Measurements from ENCODE around the gene CHID1. TPM values are rescaled to one million over a fixed set of nuclear protein-coding genes. Genes with fewer than 3 reads are reported as not detected.

The CHID1 gene
- total RNA-seq, 4 donors from 2014 or later = 75.0 to 144 (median 93.8) TPM

DNA sequence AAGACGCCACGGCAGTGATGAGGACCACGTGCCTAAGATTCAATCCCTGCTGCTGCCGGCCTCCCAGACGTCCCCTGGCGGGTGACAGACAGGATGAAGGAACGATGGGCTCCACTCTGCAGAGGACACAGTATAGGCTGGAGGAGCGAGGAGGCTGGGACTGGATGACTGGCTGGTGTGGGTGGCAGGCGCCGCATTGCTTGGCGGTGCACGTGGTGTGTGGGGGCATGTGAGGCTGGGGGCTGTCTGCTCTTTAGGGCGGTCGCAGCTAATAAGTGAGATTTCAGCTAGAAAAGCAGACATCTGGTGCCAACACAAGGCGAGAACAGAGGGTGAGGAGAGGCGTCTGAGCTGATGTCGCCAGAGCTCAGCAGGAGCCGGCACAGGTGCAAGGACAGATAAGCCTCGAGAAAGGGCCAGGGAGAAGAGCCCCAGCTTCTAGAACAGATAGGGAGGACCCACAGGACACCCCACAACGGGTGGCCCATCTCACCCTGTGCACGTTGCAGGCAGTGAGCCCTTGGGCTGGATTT lies 34.8 kb downstream of the CHID1 start:
- DNase-seq = no peak
- Histone ChIP-seq H3K27me3 (no peaks in the 10 kb centered on the region), H3K4me1 (no peaks in the 10 kb centered on the region), H3K36me3 (no peaks in the 10 kb centered on the region), H3K9me3 (no peaks in the 10 kb centered on the region), H3K4me3 (replicated peaks in 1 of 3) (no peak overlapping the region), H3K27ac (no peak overlapping the region)
- TF ChIP-seq, protein P1, sequence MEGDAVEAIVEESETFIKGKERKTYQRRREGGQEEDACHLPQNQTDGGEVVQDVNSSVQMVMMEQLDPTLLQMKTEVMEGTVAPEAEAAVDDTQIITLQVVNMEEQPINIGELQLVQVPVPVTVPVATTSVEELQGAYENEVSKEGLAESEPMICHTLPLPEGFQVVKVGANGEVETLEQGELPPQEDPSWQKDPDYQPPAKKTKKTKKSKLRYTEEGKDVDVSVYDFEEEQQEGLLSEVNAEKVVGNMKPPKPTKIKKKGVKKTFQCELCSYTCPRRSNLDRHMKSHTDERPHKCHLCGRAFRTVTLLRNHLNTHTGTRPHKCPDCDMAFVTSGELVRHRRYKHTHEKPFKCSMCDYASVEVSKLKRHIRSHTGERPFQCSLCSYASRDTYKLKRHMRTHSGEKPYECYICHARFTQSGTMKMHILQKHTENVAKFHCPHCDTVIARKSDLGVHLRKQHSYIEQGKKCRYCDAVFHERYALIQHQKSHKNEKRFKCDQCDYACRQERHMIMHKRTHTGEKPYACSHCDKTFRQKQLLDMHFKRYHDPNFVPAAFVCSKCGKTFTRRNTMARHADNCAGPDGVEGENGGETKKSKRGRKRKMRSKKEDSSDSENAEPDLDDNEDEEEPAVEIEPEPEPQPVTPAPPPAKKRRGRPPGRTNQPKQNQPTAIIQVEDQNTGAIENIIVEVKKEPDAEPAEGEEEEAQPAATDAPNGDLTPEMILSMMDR (IDR thresholded peaks at IDR 0.05) = no peak
- no peak for TF ChIP-seq POLR2A (IDR thresholded peaks at IDR 0.05)
- intact Hi-C loops (cut with DNase I) = no loop called here
- WGBS, 2 donors = 91% methylated on average over 21 of the region's 21 CpGs

DNA sequence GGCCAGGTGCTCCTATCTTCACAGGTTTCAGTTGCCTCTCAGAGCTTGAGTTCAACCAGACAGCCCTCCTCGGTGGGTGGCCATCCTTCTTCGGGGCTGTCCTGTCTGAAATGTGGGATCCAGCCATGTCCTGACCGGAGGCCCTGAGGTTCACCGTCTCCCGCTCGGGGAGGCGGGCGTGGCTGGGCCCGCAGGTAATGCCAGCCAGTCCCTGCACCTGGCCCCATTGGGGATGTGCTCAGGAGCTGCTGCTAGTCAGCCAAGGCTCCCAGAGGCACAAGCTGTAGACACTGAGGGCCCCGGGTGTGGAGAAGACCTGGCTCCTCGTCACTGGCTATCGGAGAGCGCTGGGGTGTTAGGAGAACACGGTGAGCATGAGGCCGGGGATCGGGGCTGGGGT lies 35.4 kb downstream of the CHID1 start:
- no peak for DNase-seq
- Histone ChIP-seq H3K36me3 (no peaks in the 10 kb centered on the region), H3K27ac (no peak overlapping the region), H3K4me1 (no peaks in the 10 kb centered on the region), H3K9me3 (no peaks in the 10 kb centered on the region), H3K27me3 (no peaks in the 10 kb centered on the region), H3K4me3 (replicated peaks in 1 of 3) (no peak overlapping the region)
- no peak for TF ChIP-seq POLR2A (IDR thresholded peaks at IDR 0.05)
- TF ChIP-seq, protein P1 (IDR thresholded peaks at IDR 0.05) = no peak
- 84 to 90% methylated on average over 10 to 12 of the region's 16 CpGs for WGBS, 2 donors
- intact Hi-C loops (cut with DNase I) = no loop called here

DNA sequence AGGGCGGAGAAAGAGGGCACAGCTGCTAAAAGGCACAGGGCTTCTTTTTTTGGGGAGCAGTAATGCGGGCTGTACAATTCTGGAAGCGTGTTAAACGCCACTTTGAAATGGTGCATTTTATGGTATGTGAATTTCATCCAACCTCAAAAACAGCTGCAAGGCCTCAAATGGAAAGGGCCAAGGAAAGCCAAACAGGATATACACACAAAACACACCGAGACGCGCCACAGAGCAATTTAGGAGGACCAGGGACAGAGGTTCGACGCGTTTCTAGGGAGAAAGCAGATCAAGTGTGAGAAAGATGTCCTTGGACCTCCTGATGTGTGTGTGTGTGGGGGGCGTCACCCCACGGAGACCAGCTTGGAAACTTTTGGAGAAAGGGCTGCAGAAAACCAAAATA lies 36.9 kb downstream of the CHID1 start:
- no peak for DNase-seq
- Histone ChIP-seq H3K27me3 (no peaks in the 10 kb centered on the region), H3K27ac (no peak overlapping the region), H3K9me3 (no peaks in the 10 kb centered on the region), H3K4me3 (replicated peaks in 1 of 3) (no peak overlapping the region), H3K36me3 (no peaks in the 10 kb centered on the region), H3K4me1 (no peaks in the 10 kb centered on the region)
- no peak for TF ChIP-seq POLR2A (IDR thresholded peaks at IDR 0.05)
- TF ChIP-seq, protein P1 (IDR thresholded peaks at IDR 0.05) = no peak
- 83 to 86% methylated on average over 11 to 12 of the region's 12 CpGs for WGBS, 2 donors
- intact Hi-C loops (cut with DNase I) = no loop called here

DNA sequence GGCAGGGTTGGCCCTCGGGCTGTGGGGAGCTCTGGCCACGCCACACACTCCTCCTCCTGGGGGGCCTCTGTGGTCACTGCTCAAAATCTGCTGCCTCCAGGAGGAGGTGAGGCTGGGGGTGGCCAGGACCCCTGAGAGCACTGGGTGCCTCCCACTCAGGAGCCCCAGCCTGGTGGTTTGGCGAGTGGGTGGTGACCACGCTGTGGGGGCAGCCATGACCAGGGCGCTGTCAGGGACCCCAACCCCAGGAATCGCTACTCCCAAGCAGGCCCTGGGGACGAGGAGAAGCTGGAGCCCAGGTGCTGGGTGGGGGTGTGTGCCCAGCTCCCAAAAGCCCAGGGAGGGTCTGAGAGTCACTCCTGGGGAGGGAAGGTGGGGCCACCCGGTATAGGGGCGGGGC lies 37.8 kb downstream of the CHID1 start:
- Histone ChIP-seq H3K36me3 (no peaks in the 10 kb centered on the region), H3K27me3 (no peaks in the 10 kb centered on the region), H3K9me3 (no peaks in the 10 kb centered on the region), H3K27ac (no peak overlapping the region), H3K4me3 (replicated peaks in 1 of 3) (no peak overlapping the region), H3K4me1 (no peaks in the 10 kb centered on the region)
- TF ChIP-seq, protein P1 (IDR thresholded peaks at IDR 0.05) = no peak
- no peak for TF ChIP-seq POLR2A (IDR thresholded peaks at IDR 0.05)
- DNase-seq = no peak
- 91 to 95% methylated on average over 6 to 8 of the region's 9 CpGs for WGBS, 2 donors
- intact Hi-C loops (cut with DNase I) = no loop called here

DNA sequence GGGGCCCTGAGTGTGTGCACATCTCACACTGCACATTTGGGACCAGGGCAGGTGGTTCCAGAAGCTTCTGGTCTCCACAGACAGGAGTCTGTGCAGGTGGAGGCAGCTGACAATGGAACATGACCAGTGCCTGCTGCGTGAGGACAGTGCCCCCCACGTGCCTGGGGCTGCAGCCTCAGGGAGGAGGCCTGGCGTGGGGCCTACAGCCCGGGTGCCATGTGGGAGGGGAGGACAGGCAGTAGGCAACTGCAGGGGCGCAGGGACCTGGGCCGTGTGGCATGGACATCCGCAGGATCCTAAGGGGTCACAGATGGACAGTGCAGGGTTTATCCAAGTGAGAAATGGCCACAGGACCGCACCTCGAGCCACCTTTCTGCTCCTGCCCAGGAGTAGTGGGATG lies 39.1 kb downstream of the CHID1 start:
- H3K27me3 ChIP-seq = no peaks in the 10 kb centered on the region
- TF ChIP-seq, protein P1 (IDR thresholded peaks at IDR 0.05) = no peak
- TF ChIP-seq POLR2A (IDR thresholded peaks at IDR 0.05) = no peak
- no peak for DNase-seq
- H3K4me1 ChIP-seq = no peaks in the 10 kb centered on the region
- intact Hi-C loops (cut with DNase I) = no loop called here
- no peaks in the 10 kb centered on the region for H3K36me3 ChIP-seq
- 82 to 85% methylated on average over 7 to 9 of the region's 9 CpGs for WGBS, 2 donors
- no peaks in the 10 kb centered on the region for H3K9me3 ChIP-seq
- no peak overlapping the region for H3K4me3 ChIP-seq (replicated peaks in 1 of 3)
- no peak overlapping the region for H3K27ac ChIP-seq
